ENCODE data around the gene CKAP5. TPM values are rescaled to one million over a fixed set of nuclear protein-coding genes. Genes with fewer than 3 reads are reported as not detected.

Gene CKAP5
- total and polyA plus RNA-seq, 5 donors = 20.6 to 66.8 (median 63.7) TPM

DNA sequence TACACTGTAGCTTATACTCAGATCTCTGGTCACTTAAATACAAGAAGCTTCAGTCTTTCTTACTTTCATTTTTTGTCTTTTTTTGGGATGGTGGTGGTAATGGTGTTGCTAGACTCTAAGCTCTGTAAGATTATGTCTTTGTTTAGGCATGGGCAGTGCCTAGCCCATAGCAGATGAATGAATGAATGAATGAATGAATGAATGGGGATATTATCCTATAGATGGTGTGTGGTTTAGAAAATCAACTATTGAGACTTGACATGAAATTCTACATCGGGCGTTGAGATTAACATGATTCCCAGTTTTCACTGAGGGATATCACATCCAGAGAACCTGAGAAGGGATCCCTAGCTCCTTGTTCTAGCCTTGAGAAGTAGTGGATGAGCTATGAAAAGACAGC, 9.8 kb upstream of the CKAP5 start:
- no peak for DNase-seq
- WGBS = 96% methylated on average over 2 of the region's 2 CpGs
- ATAC-seq = no peak
- H3K27ac ChIP-seq (ENCODE audit: low read length) = no peak overlapping the region
- no peaks in the 10 kb centered on the region for H3K27me3 ChIP-seq (ENCODE audit: control insufficient read depth, insufficient read depth)
- intact Hi-C loops (cut with DNase I) = no loop called here
- no peaks in the 10 kb centered on the region for H3K9me3 ChIP-seq (ENCODE audit: control insufficient read depth, low read length)
- no peaks in the 10 kb centered on the region for H3K4me1 ChIP-seq (ENCODE audit: control insufficient read depth, insufficient read depth, low read length)
- H3K4me3 ChIP-seq (ENCODE audit: low read length) = no peak overlapping the region

DNA sequence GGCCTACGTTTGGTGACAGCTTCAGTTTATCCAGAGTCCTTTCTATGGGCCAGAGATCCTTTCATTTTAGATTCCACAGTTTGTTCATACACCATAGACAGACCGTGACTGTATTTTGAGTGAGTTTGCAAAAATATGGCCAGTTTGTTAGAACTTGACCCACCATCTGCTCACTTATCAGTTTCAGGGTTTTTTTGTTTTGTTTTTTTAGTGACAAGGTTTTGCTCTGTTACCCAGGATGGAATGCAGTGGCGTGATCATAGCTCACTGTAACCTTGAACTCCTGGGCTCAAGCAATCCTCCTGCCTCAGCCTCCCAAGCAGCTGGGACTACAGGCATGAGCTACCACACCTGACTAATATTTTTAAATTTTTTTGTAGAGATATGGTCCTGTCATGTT, 9.1 kb upstream of the CKAP5 start:
- WGBS = 84% methylated on average over 3 of the region's 3 CpGs
- DNase-seq (no peak), ATAC-seq (no peak)
- Histone ChIP-seq H3K9me3 (ENCODE audit: control insufficient read depth, low read length) (no peaks in the 10 kb centered on the region), H3K27me3 (ENCODE audit: control insufficient read depth, insufficient read depth) (no peaks in the 10 kb centered on the region), H3K27ac (ENCODE audit: low read length) (no peak overlapping the region), H3K4me1 (ENCODE audit: control insufficient read depth, insufficient read depth, low read length) (no peaks in the 10 kb centered on the region), H3K4me3 (ENCODE audit: low read length) (no peak overlapping the region)
- intact Hi-C loops (cut with DNase I) = no loop called here

DNA sequence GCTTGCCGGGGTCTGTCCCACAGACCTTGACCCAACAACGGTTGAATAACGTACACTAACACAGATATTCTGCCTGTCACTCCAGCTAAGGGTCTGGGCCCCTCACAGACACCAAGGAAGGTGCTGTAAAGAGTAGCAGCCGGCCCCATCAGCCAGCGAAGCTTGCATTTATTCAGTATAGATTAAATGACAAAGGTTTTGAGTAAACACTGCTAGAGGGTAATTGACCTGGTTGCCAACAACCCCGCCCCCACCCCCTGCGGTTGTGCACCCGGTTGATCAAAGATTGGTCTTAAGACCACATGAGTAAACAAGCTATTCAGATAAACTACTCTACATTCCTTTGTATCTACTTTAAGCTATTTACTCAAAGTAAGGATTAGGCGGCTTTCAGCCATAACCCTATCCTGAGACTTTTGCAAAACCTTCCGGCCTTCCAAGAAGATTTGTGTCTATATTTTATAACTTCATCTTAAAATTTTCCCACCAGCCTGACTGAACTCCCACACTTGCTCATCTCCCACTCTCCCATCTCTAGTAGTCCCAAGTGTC, 4.8 kb upstream of the CKAP5 start:
- Histone ChIP-seq H3K27ac (ENCODE audit: low read length) (no peak overlapping the region), H3K4me3 (ENCODE audit: low read length) (no peak overlapping the region), H3K27me3 (ENCODE audit: control insufficient read depth, insufficient read depth) (no peaks in the 10 kb centered on the region), H3K9me3 (ENCODE audit: control insufficient read depth, low read length) (no peaks in the 10 kb centered on the region), H3K4me1 (ENCODE audit: control insufficient read depth, insufficient read depth, low read length) (no peaks in the 10 kb centered on the region)
- intact Hi-C loops (cut with DNase I) = no loop called here
- ATAC-seq (no peak), DNase-seq (no peak)
- WGBS = 67% methylated on average over 10 of the region's 10 CpGs

DNA sequence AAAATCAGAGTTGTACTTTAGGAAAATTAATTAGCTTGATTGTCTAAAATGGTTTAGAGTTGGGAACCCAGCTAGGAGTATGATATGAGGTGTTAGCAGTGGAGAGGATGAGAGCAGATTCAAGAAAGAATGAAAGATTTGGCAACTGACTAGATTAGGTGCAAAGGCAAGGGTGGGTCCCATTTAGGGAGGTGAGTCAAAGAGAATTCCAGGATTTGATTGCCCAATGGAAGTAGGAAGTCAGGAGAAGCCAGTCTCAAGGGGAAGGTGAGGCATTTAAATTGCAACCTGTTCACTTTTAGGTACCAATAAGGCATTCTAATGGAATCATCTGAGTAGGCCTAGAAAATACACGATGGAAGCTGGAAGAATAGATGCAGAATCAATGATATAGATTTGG, 3.6 kb upstream of the CKAP5 start:
- DNase-seq = no peak
- intact Hi-C loops (cut with DNase I) = no loop called here
- no peaks in the 10 kb centered on the region for H3K9me3 ChIP-seq (ENCODE audit: control insufficient read depth, low read length)

DNA sequence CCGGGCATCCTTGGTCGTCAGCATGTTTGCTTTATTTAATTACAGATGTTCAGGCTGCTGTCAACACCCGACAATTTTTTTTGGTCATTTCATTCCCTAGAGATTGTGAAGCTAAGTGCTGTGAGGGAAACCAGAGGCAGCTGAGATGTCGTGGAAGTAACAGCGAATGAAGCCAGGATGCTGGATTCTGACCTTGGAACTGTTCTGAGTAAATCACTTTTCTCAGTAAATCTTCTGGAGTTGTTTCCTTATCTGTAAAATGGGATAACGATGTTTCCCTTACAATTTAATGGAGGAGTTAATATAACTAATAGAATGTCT, 390 bp upstream of the CKAP5 start:
- ATAC-seq (peak; percentile 4 to 28), DNase-seq (no peak)
- 5% methylated on average over 6 of the region's 6 CpGs for WGBS
- H3K27me3 ChIP-seq (ENCODE audit: control insufficient read depth, insufficient read depth) = no peaks in the 10 kb centered on the region
- H3K27ac ChIP-seq (ENCODE audit: low read length) = no peak overlapping the region
- no peaks in the 10 kb centered on the region for H3K9me3 ChIP-seq (ENCODE audit: control insufficient read depth, low read length)
- no peaks in the 10 kb centered on the region for H3K4me1 ChIP-seq (ENCODE audit: control insufficient read depth, insufficient read depth, low read length)
- intact Hi-C loops (cut with DNase I) = no loop called here
- H3K4me3 ChIP-seq (ENCODE audit: low read length) = peak overlapping the region; percentile 60

More for the DNA sequence above, 3.6 kb upstream of the CKAP5 start:
- Histone ChIP-seq H3K27ac (ENCODE audit: low read length) (no peak overlapping the region), H3K27me3 (ENCODE audit: control insufficient read depth, insufficient read depth) (no peaks in the 10 kb centered on the region), H3K4me1 (ENCODE audit: control insufficient read depth, insufficient read depth, low read length) (no peaks in the 10 kb centered on the region), H3K4me3 (ENCODE audit: low read length) (no peak overlapping the region)
- 86% methylated on average over 1 of the region's 1 CpG for WGBS
- no peak for ATAC-seq

DNA sequence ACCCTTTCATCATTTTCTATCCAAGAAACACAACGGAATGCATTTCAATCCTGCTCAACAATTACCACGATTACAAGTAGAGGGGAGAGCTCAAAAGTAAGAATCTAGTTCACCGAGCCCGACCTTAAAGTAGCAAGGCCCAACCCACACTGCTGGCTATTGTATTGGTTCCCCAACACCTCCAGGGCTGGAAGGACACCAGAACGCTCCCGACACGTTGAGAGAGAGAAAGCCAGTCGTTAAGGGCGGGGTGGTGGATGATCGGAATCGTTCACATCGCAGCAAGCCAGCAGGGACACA, 690 bp downstream of the CKAP5 start:
- H3K27me3 ChIP-seq (ENCODE audit: control insufficient read depth, insufficient read depth) = no peaks in the 10 kb centered on the region
- H3K4me3 ChIP-seq (ENCODE audit: low read length) = peak overlapping the region; percentile 60
- no peak for DNase-seq
- intact Hi-C loops (cut with DNase I) = no loop called here
- peak overlapping the region; percentile 38 for H3K27ac ChIP-seq (ENCODE audit: low read length)
- H3K9me3 ChIP-seq (ENCODE audit: control insufficient read depth, low read length) = no peaks in the 10 kb centered on the region
- no peak for ATAC-seq
- no peaks in the 10 kb centered on the region for H3K4me1 ChIP-seq (ENCODE audit: control insufficient read depth, insufficient read depth, low read length)
- WGBS = under 1% methylated on average over 12 of the region's 12 CpGs

DNA sequence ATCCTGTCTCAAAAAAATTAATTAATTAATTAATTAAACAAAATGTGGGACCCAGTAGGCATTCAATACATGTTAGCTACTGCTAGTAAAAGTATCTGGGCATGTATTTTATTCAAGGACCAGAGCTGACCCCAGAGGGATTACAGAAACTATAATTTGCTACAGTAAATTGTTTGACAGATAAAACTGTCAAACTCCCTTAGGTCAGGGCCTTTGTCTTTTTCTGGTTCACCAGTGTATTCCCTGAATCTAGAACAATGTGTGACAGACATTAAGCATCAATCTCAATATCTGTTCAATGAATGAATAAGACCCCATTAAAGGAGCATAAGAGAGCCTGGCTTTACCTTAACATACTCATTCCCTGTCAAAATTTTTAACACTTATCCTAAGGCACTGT, 6.0 kb downstream of the CKAP5 start:
- Histone ChIP-seq H3K4me3 (ENCODE audit: low read length) (no peak overlapping the region), H3K9me3 (ENCODE audit: control insufficient read depth, low read length) (no peaks in the 10 kb centered on the region), H3K27me3 (ENCODE audit: control insufficient read depth, insufficient read depth) (no peaks in the 10 kb centered on the region), H3K4me1 (ENCODE audit: control insufficient read depth, insufficient read depth, low read length) (no peaks in the 10 kb centered on the region), H3K27ac (ENCODE audit: low read length) (no peak overlapping the region)
- intact Hi-C loops (cut with DNase I) = no loop called here
- no peak for DNase-seq
- no peak for ATAC-seq

DNA sequence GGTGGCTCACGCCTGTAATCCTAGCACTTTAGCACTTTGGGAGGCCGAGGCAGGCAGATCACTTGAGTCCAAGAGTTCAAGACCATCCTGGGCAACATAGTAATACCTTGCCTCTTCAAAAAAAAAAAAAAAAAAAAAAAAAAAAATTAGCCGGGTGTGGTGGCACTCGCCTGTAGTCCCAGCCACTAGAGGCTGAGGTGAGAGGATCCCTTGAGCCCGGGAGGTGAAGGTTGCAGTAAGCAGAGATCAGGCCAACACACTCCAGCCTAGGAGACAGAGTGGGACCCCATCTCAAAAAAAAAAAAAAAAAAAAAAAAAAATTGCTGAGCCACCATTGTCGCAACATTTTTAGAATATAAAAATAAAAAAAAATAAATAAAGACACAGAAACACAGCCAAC, 7.6 kb downstream of the CKAP5 start:
- WGBS = 97% methylated on average over 6 of the region's 6 CpGs
- ATAC-seq = no peak
- no peak overlapping the region for H3K27ac ChIP-seq (ENCODE audit: low read length)
- H3K4me3 ChIP-seq (ENCODE audit: low read length) = no peak overlapping the region
- DNase-seq = no peak
- no peaks in the 10 kb centered on the region for H3K9me3 ChIP-seq (ENCODE audit: control insufficient read depth, low read length)
- intact Hi-C loops (cut with DNase I) = no loop called here
- H3K27me3 ChIP-seq (ENCODE audit: control insufficient read depth, insufficient read depth) = no peaks in the 10 kb centered on the region
- H3K4me1 ChIP-seq (ENCODE audit: control insufficient read depth, insufficient read depth, low read length) = no peaks in the 10 kb centered on the region

DNA sequence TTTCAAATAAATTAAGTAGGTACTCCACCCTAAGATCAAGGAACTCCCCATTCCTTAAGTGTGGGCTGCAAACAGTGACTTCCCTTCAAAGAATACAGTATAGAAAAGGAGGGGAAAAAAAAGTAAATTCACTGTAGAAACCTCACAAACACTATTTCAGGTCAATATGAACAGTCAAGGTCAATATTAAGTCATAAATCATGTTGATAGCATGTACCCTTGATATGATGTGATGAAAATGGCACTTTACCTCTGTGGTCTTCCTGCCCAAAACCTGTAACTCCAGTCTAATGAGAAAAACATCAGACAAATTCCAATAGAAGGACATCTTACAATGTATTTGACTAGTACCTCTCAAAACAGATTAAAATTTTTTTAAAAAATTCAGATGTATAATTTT, 8.2 kb downstream of the CKAP5 start:
- no peak overlapping the region for H3K4me3 ChIP-seq (ENCODE audit: low read length)
- intact Hi-C loops (cut with DNase I) = no loop called here

DNA sequence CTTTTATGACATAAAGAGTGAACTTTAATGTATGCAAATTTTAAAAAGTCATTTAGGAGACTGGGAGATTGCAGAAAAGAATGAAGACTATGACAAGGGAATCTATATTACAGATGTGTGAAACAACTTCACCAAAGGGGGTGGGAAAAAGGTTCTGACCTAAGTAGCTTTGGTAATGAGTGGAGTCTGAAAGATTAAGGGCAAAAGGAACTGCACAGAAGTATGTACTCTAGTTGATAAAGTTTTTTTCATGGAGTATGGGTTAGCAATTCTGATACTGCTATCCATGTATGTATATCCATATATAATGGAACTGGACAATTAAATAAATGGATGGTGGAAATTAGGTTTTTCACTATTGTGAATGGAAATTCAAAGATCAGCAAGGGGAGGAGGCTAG, 9.2 kb downstream of the CKAP5 start:
- no peaks in the 10 kb centered on the region for H3K4me1 ChIP-seq (ENCODE audit: control insufficient read depth, insufficient read depth, low read length)
- no peak for DNase-seq
- H3K27me3 ChIP-seq (ENCODE audit: control insufficient read depth, insufficient read depth) = no peaks in the 10 kb centered on the region
- no peak overlapping the region for H3K27ac ChIP-seq (ENCODE audit: low read length)
- no peaks in the 10 kb centered on the region for H3K9me3 ChIP-seq (ENCODE audit: control insufficient read depth, low read length)
- H3K4me3 ChIP-seq (ENCODE audit: low read length) = no peak overlapping the region
- ATAC-seq = no peak
- intact Hi-C loops (cut with DNase I) = no loop called here

More for the DNA sequence above, 8.2 kb downstream of the CKAP5 start:
- ATAC-seq (no peak), DNase-seq (no peak)
- no peak overlapping the region for H3K27ac ChIP-seq (ENCODE audit: low read length)
- H3K27me3 ChIP-seq (ENCODE audit: control insufficient read depth, insufficient read depth) = no peaks in the 10 kb centered on the region
- no peaks in the 10 kb centered on the region for H3K4me1 ChIP-seq (ENCODE audit: control insufficient read depth, insufficient read depth, low read length)
- no peaks in the 10 kb centered on the region for H3K9me3 ChIP-seq (ENCODE audit: control insufficient read depth, low read length)

DNA sequence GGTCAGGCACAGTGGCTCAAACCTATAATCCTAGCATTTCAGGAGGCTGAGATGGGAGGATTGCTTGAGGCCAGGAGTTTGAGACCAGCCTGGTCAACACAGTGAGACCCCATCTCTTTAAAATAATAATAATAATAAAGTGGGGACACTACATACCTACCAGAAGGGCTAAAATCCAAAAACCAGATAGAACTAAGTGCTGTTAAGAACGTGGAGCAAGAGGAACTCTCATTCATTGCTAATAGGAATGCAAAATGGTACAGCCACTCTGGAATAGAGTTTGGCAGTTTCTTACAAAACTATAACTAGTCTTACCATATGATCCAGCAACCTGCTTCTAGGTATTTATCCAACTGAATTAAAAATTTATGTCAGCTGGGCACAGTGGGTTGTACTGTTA, 9.6 kb downstream of the CKAP5 start:
- Histone ChIP-seq H3K4me1 (ENCODE audit: control insufficient read depth, insufficient read depth, low read length) (no peaks in the 10 kb centered on the region), H3K27ac (ENCODE audit: low read length) (no peak overlapping the region), H3K4me3 (ENCODE audit: low read length) (no peak overlapping the region), H3K9me3 (ENCODE audit: control insufficient read depth, low read length) (no peaks in the 10 kb centered on the region), H3K27me3 (ENCODE audit: control insufficient read depth, insufficient read depth) (no peaks in the 10 kb centered on the region)
- ATAC-seq = no peak
- intact Hi-C loops (cut with DNase I) = no loop called here
- WGBS = 96% methylated on average over 1 of the region's 1 CpG
- DNase-seq = no peak

DNA sequence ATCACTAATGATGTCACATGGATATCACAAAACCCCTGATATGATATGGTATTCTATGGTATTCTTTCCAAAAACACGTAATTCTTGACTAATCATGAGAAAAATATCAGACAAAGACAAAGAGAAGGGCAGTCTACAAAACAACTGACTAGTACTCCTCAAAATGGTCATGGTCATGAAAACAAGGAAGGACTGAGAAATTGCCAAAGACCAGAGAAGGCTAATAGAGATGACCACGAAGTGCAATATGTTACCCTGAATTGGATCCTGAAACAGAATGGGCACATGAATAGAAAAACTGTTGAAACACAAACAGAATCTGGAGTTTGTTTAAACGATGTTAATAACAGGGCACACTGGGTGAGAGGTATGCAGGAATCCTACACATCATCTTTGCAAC, 10.2 kb downstream of the CKAP5 start:
- ATAC-seq = no peak

More for the DNA sequence above, 10.2 kb downstream of the CKAP5 start:
- Histone ChIP-seq H3K27me3 (ENCODE audit: control insufficient read depth, insufficient read depth) (no peaks in the 10 kb centered on the region), H3K4me1 (ENCODE audit: control insufficient read depth, insufficient read depth, low read length) (no peaks in the 10 kb centered on the region), H3K4me3 (ENCODE audit: low read length) (no peak overlapping the region), H3K9me3 (ENCODE audit: control insufficient read depth, low read length) (no peaks in the 10 kb centered on the region), H3K27ac (ENCODE audit: low read length) (no peak overlapping the region)
- no peak for DNase-seq
- intact Hi-C loops (cut with DNase I) = no loop called here
- WGBS = 72% methylated on average over 3 of the region's 3 CpGs
